ENCODE measurements around the gene CREM.

DNA sequence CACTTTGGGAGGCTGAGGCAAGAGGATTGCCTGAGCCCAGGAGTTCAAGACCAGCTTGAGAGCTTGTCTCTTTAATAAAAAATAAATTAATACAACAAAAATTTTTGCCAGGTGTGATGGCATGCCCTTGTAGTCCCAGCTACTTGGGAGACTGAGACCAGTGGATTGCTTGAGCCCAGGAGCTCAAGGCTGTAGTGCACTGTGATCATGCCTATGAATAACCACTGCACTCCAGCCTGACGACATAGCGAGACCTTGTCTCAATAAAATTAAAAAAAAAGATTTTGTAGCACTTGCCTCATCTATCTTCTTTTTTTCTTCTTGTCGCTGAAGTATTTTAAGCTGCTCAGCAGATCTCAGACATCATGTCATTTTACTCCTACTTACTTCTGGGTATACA lies 26.3 kb downstream of the CREM start:
- TF ChIP-seq YY1 (IDR thresholded peaks at IDR 0.05; ENCODE audit: insufficient read depth, insufficient read length) (no peak), ZNF274 (IDR thresholded peaks at IDR 0.05; ENCODE audit: low read depth, low read length) (no peak)

Measured in NT2/D1 (cell line).